Activated CD4-positive, alpha-beta memory T cell treated with anti-CD3 and anti-CD28 coated beads, Interleukin-2, amount 10 ng/mL, durations not matched to agents 7 days and 5 days (primary cell): ENCODE results near the gene MYO7B. TPM values are rescaled to one million over a fixed set of nuclear protein-coding genes. Genes with fewer than 3 reads are reported as not detected.

Source experiments
- CTCF ChIA-PET: fragments of 350-600 bp; sonication (Branson Sonifier 250); formaldehyde crosslinking; loops from one replicate; lab custom pipeline; 2021; ENCODE audit warnings: antibody characterized with exemption, inconsistent platforms; lab: Charles Lee
- POLR2A ChIA-PET: fragments of 350-600 bp; sonication (Branson Sonifier 250); formaldehyde crosslinking; loops from one replicate; lab custom pipeline; 2021; ENCODE audit warnings: antibody characterized with exemption; lab: Charles Lee
- DNase-seq: peaks from one replicate; pipeline ENCODE4 v3.0.0-alpha.2; 2020
- H3K27ac Mint-ChIP-seq: one replicate; pipeline ENCODE4 v1.8.0; 2021; ENCODE audit warnings: mild to moderate bottlenecking, mixed read lengths
- H3K27me3 Mint-ChIP-seq: one replicate; pipeline ENCODE4 v1.8.0; 2021; ENCODE audit warnings: mixed read lengths
- H3K36me3 Mint-ChIP-seq: one replicate; pipeline ENCODE4 v1.8.0; 2021; ENCODE audit warnings: low read depth, mixed read lengths
- H3K4me1 Mint-ChIP-seq: one replicate; pipeline ENCODE4 v1.8.0; 2021; ENCODE audit warnings: mixed read lengths
- H3K4me3 Mint-ChIP-seq: one replicate; pipeline ENCODE4 v1.8.0; 2021; ENCODE audit warnings: mild to moderate bottlenecking, mixed read lengths
- H3K9me3 Mint-ChIP-seq: one replicate; pipeline ENCODE4 v1.8.0; 2021; ENCODE audit warnings: mixed read lengths
- total RNA-seq, 2 experiments: library from RNA; stranded (reverse); gene quantifications; one replicate each; pipeline ENCODE4 v1.2.3, GENCODE V29; 2021

The MYO7B gene
- total RNA-seq, 2 experiments from 2014 or later, result 0.13 to 0.18 TPM

GRCh38 chr2:127599211-127599610, 63.7 kb downstream of the MYO7B start:
- no peak overlapping the region for H3K4me3 Mint-ChIP-seq
- CTCF ChIA-PET, result interaction anchor here (1.1 to 1.9 kb wide), 2 partner anchors 8 to 51 kb away, joined by 4 to 5 read pairs; no protein-coding TSS in a partner anchor
- peaks cover 13% of the 10 kb centered on the region for H3K4me1 Mint-ChIP-seq
- H3K9me3 Mint-ChIP-seq, result peaks cover 10% of the 10 kb centered on the region
- POLR2A ChIA-PET, result interaction anchor here (0.8 kb wide), 1 partner anchor 11 kb away, joined by 4 read pairs; no protein-coding TSS in a partner anchor
- H3K27ac Mint-ChIP-seq, result no peak overlapping the region
- no peak for DNase-seq
- H3K27me3 Mint-ChIP-seq, result peaks cover 21% of the 10 kb centered on the region
- H3K36me3 Mint-ChIP-seq, result no peaks in the 10 kb centered on the region

- POLR2A ChIA-PET, result no interaction called here
- DNase-seq, result no peak
- no peaks in the 10 kb centered on the region for H3K36me3 Mint-ChIP-seq
- peaks cover 14% of the 10 kb centered on the region for H3K27me3 Mint-ChIP-seq
- H3K4me3 Mint-ChIP-seq, result no peak overlapping the region
- H3K9me3 Mint-ChIP-seq, result peaks cover 10% of the 10 kb centered on the region
- peaks cover 2% of the 10 kb centered on the region for H3K4me1 Mint-ChIP-seq
- no peak overlapping the region for H3K27ac Mint-ChIP-seq
- CTCF ChIA-PET, result interaction anchor here (0.6 to 4.2 kb wide), 2 partner anchors 14 to 83 kb away, joined by 3 to 15 read pairs; no protein-coding TSS in a partner anchor
Observed at GRCh38 chr2:127604986-127605385, 69.5 kb downstream of the MYO7B start.

- Mint-ChIP-seq H3K27me3 (peaks cover 11% of the 10 kb centered on the region), H3K36me3 (no peaks in the 10 kb centered on the region), H3K9me3 (peaks cover 10% of the 10 kb centered on the region), H3K27ac (no peak overlapping the region), H3K4me1 (peaks cover 2% of the 10 kb centered on the region), H3K4me3 (no peak overlapping the region)
- CTCF ChIA-PET, result interaction anchor here (0.6 to 4.2 kb wide), 2 partner anchors 14 to 82 kb away, joined by 3 to 15 read pairs; no protein-coding TSS in a partner anchor
- DNase-seq, result no peak
- POLR2A ChIA-PET, result no interaction called here
Observed at GRCh38 chr2:127605691-127606263, 70.3 kb downstream of the MYO7B start.

- Mint-ChIP-seq H3K4me3 (no peak overlapping the region), H3K27me3 (peaks cover 9% of the 10 kb centered on the region), H3K4me1 (peaks cover 2% of the 10 kb centered on the region), H3K27ac (no peak overlapping the region), H3K9me3 (peaks cover 7% of the 10 kb centered on the region), H3K36me3 (no peaks in the 10 kb centered on the region)
- POLR2A ChIA-PET, result no interaction called here
- CTCF ChIA-PET, result interaction anchor here (4.2 kb wide), 1 partner anchor 15 kb away, joined by 15 read pairs; no protein-coding TSS in a partner anchor
- DNase-seq, result no peak
Observed at GRCh38 chr2:127606625-127607398, 71.3 kb downstream of the MYO7B start.

GRCh38 chr2:127607399-127607908, 72.0 kb downstream of the MYO7B start:
- H3K9me3 Mint-ChIP-seq, result peaks cover 3% of the 10 kb centered on the region
- H3K27ac Mint-ChIP-seq, result no peak overlapping the region
- no peaks in the 10 kb centered on the region for H3K36me3 Mint-ChIP-seq
- CTCF ChIA-PET, result interaction anchor here (4.2 kb wide), 1 partner anchor 16 kb away, joined by 15 read pairs; no protein-coding TSS in a partner anchor
- no peak overlapping the region for H3K4me3 Mint-ChIP-seq
- DNase-seq, result no peak
- peaks cover 2% of the 10 kb centered on the region for H3K4me1 Mint-ChIP-seq
- POLR2A ChIA-PET, result no interaction called here
- H3K27me3 Mint-ChIP-seq, result peaks cover 9% of the 10 kb centered on the region

GRCh38 chr2:127608061-127609030, 72.9 kb downstream of the MYO7B start:
- no peak for DNase-seq
- Mint-ChIP-seq H3K4me1 (peaks cover 2% of the 10 kb centered on the region), H3K4me3 (no peak overlapping the region), H3K27me3 (peaks cover 14% of the 10 kb centered on the region), H3K36me3 (no peaks in the 10 kb centered on the region), H3K27ac (no peak overlapping the region), H3K9me3 (no peaks in the 10 kb centered on the region)
- CTCF ChIA-PET, result no interaction called here
- POLR2A ChIA-PET, result no interaction called here

- no peak overlapping the region for H3K27ac Mint-ChIP-seq
- H3K4me1 Mint-ChIP-seq, result peaks cover 2% of the 10 kb centered on the region
- ChIA-PET CTCF (no interaction called here), POLR2A (no interaction called here)
- H3K4me3 Mint-ChIP-seq, result no peak overlapping the region
- no peaks in the 10 kb centered on the region for H3K9me3 Mint-ChIP-seq
- DNase-seq, result no peak
- peaks cover 20% of the 10 kb centered on the region for H3K27me3 Mint-ChIP-seq
- no peaks in the 10 kb centered on the region for H3K36me3 Mint-ChIP-seq
Observed at GRCh38 chr2:127609031-127609751, 73.7 kb downstream of the MYO7B start.

GRCh38 chr2:127609818-127610217, 74.3 kb downstream of the MYO7B start:
- no peak overlapping the region for H3K27ac Mint-ChIP-seq
- ChIA-PET POLR2A (no interaction called here), CTCF (no interaction called here)
- no peak for DNase-seq
- no peaks in the 10 kb centered on the region for H3K36me3 Mint-ChIP-seq
- peaks cover 21% of the 10 kb centered on the region for H3K27me3 Mint-ChIP-seq
- H3K4me3 Mint-ChIP-seq, result no peak overlapping the region
- no peaks in the 10 kb centered on the region for H3K4me1 Mint-ChIP-seq
- no peaks in the 10 kb centered on the region for H3K9me3 Mint-ChIP-seq

- POLR2A ChIA-PET, result interaction anchor here (1.0 kb wide), 1 partner anchor 12 kb away, joined by 4 read pairs; no protein-coding TSS in a partner anchor
- Mint-ChIP-seq H3K4me3 (no peak overlapping the region), H3K27me3 (peaks cover 25% of the 10 kb centered on the region), H3K9me3 (no peaks in the 10 kb centered on the region), H3K4me1 (no peaks in the 10 kb centered on the region), H3K27ac (no peak overlapping the region), H3K36me3 (no peaks in the 10 kb centered on the region)
- DNase-seq, result no peak
- CTCF ChIA-PET, result no interaction called here
Observed at GRCh38 chr2:127610561-127610960, 75.1 kb downstream of the MYO7B start.

GRCh38 chr2:127611076-127611925, 75.8 kb downstream of the MYO7B start:
- DNase-seq, result no peak
- Mint-ChIP-seq H3K27me3 (peaks cover 30% of the 10 kb centered on the region), H3K4me3 (no peak overlapping the region), H3K9me3 (no peaks in the 10 kb centered on the region), H3K4me1 (no peaks in the 10 kb centered on the region), H3K27ac (no peak overlapping the region), H3K36me3 (no peaks in the 10 kb centered on the region)
- ChIA-PET POLR2A (interaction anchor here (1.0 kb wide), 1 partner anchor 12 kb away, joined by 4 read pairs; no protein-coding TSS in a partner anchor), CTCF (no interaction called here)

GRCh38 chr2:127612111-127612822, 76.8 kb downstream of the MYO7B start:
- DNase-seq, result no peak
- CTCF ChIA-PET, result no interaction called here
- Mint-ChIP-seq H3K27ac (no peak overlapping the region), H3K36me3 (no peaks in the 10 kb centered on the region), H3K4me3 (no peak overlapping the region), H3K9me3 (no peaks in the 10 kb centered on the region), H3K4me1 (no peaks in the 10 kb centered on the region), H3K27me3 (peaks cover 40% of the 10 kb centered on the region)
- POLR2A ChIA-PET, result no interaction called here
